Renal cortex interstitium (tissue), 11 donors: ENCODE results near the gene APLP2. TPM values are rescaled to one million over a fixed set of nuclear protein-coding genes. Genes with fewer than 3 reads are reported as not detected.
"Not testable (repeated sequence)": the region's sequence is repeated elsewhere in the genome, so short reads cannot be mapped to it uniquely, and the experiment has no call there.

ENCODE experiments used
- DNase-seq, 11 donors: peaks; one replicate each; pipeline ENCODE4 v3.0.0-alpha.2; 2013; ENCODE audit warnings: low read depth in 9 of 11, low spot score in 4 of 11; ENCODE audit errors: extremely low read depth in 1 of 11
- polyA plus RNA-seq, 3 donors: library from polyadenylated mRNA; unstranded; fragments of 120-200 nt; gene quantifications; one replicate each; pipeline ENCODE4 v1.2.1, GENCODE V29; 2013; ENCODE audit not compliant: insufficient read length in 3 of 3

APLP2 gene
- polyA plus RNA-seq, 3 donors, result 443 to 484 (median 448) TPM

DNA sequence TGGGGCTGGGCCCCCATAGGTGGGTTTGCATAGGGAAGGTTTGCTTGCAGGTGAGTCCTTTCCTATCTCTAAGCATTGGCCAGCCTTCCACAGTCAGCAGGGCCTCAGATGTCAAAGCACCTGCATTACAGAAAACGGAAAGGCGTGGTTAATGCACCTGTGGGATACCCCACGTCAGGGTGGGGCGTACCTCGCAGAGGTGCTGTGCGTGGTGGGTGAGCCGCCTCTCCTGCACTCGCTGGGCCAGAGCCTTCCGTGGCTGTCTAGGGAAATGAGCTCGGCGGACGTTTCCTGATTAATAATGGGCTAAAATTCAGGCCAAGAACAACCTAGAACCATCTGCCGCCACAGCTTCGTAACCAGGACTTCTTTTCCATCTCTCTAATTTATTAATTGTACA lies 122.2 kb downstream of the APLP2 start:
- no peak for DNase-seq

DNA sequence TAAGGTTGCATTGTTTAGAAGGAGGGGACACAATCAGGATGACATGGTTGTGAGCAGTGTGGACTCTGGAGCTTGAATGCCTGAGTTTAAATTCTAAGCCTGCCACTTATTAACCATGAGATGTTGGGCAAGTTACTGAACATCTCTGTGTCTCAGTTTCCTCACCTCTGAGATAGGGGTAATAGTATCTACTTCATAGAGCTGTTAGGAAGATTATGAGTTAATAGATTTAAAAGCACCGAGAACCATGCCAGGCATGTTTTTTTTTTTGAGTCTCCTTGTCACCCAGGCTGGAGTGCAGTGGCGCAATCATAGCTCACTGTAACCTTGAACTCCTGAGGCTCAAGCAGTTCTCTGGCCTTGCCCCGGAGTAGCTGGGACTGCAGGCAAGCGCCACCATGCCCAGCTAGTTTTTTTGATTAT lies 123.2 kb downstream of the APLP2 start:
- DNase-seq, result no peak

DNA sequence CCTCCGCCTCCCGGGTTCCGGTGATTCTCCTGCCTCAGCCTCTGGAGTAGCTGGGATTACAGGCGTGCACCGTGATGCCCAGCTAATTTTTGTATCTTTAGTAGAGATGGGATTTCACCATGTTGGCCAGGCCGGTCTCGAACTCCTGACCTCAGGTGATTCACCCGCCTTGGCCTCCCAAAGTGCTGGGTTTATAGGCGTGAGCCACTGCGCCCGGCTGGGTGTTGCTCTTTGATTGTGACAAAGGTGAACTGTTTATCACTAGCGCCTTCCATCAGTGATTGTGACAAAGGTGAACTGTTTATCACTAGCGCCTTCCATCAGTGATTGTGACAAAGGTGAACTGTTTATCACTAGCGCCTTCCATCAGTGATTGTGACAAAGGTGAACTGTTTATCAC lies 123.9 kb downstream of the APLP2 start:
- not testable (repeated sequence) for DNase-seq

Other genes with a start within 250 kb of the APLP2 start
- 10 to 100 TPM; 40.9 to 54.8 (median 47.5) TPM for gene NFRKB, start 174.3 kb upstream of the APLP2 start, polyA plus RNA-seq
- gene PRDM10, start 67.1 kb upstream of the APLP2 start, polyA plus RNA-seq, result 1 to 10 TPM; 9.1 to 10.0 (median 9.8) TPM
- gene ST14, start 89.9 kb downstream of the APLP2 start, polyA plus RNA-seq, result 10 to 100 TPM; 22.9 to 43.1 (median 29.6) TPM
- gene ZBTB44, start 245.0 kb downstream of the APLP2 start, polyA plus RNA-seq, result 10 to 100 TPM; 51.2 to 64.0 (median 63.3) TPM